Hepatocyte (in vitro differentiated cells): ENCODE data around the gene RPL29. TPM values are rescaled to one million over a fixed set of nuclear protein-coding genes. Genes with fewer than 3 reads are reported as not detected.

Experiments used
- DNase-seq: peaks from one replicate; pipeline ENCODE4 v3.0.0-alpha.2; 2016; ENCODE audit warnings: low spot score
- H2AFZ ChIP-seq: fragments of 200-600 bp; sonication (generic); 2 replicates; pipeline ENCODE4 v1.6.0; 2016; ENCODE audit warnings: antibody characterized with exemption, mild to moderate bottlenecking
- H3K27ac ChIP-seq: fragments of 200-600 bp; sonication (generic); 2 replicates; pipeline ENCODE4 v1.5.1; 2016; ENCODE audit warnings: mild to moderate bottlenecking
- H3K27me3 ChIP-seq: fragments of 200-600 bp; sonication (generic); 2 replicates; pipeline ENCODE4 v1.6.1; 2016
- H3K36me3 ChIP-seq: fragments of 200-600 bp; sonication (generic); replicated peaks from 2 replicates; pipeline ENCODE4 v1.5.1; 2016; ENCODE audit warnings: low read depth; ENCODE audit not compliant: insufficient read depth
- H3K4me1 ChIP-seq: fragments of 200-600 bp; sonication (generic); 2 replicates; pipeline ENCODE4 v1.5.1; 2016; ENCODE audit warnings: mild to moderate bottlenecking, moderate library complexity; ENCODE audit not compliant: insufficient read depth
- H3K4me2 ChIP-seq: fragments of 200-600 bp; sonication (generic); 2 replicates; pipeline ENCODE4 v1.6.0; 2016
- H3K4me3 ChIP-seq: fragments of 200-600 bp; sonication (generic); 2 replicates; pipeline ENCODE4 v1.5.1; 2016; ENCODE audit warnings: mild to moderate bottlenecking
- H3K79me2 ChIP-seq: fragments of 200-600 bp; sonication (generic); 2 replicates; pipeline ENCODE4 v1.6.0; 2017; ENCODE audit warnings: mild to moderate bottlenecking
- H3K9me2 ChIP-seq: fragments of 200-600 bp; sonication (generic); replicated peaks from 2 replicates; pipeline ENCODE4 v1.6.0; 2017; ENCODE audit warnings: mild to moderate bottlenecking; ENCODE audit not compliant: insufficient read depth
- H3K9me3 ChIP-seq: fragments of 200-600 bp; sonication (generic); 2 replicates; pipeline ENCODE4 v1.5.1; 2016; ENCODE audit warnings: low read depth, mild to moderate bottlenecking
- H4K20me1 ChIP-seq: fragments of 200-600 bp; sonication (generic); 2 replicates; pipeline ENCODE4 v1.6.0; 2016; ENCODE audit warnings: mild to moderate bottlenecking; ENCODE audit not compliant: insufficient read depth, poor library complexity, severe bottlenecking
- CTCF ChIP-seq: fragments of 200-600 bp; sonication (generic); IDR thresholded peaks from 2 replicates; pipeline ENCODE4 v1.5.1; 2016; ENCODE audit warnings: antibody characterized with exemption, mild to moderate bottlenecking; ENCODE audit not compliant: poor library complexity
- EZH2 ChIP-seq: fragments of 200-600 bp; sonication (generic); IDR thresholded peaks from 2 replicates; pipeline ENCODE4 v1.6.1; 2016; ENCODE audit warnings: antibody characterized with exemption, mild to moderate bottlenecking, borderline replicate concordance
- EZH2phosphoT487 ChIP-seq: fragments of 200-600 bp; sonication (generic); IDR thresholded peaks from one replicate; pipeline ENCODE4 v1.6.1; 2018; ENCODE audit warnings: antibody characterized with exemption, mild to moderate bottlenecking, low read depth, moderate library complexity; ENCODE audit not compliant: unreplicated experiment, severe bottlenecking
- WGBS: methylation state at CpG from one replicate; pipeline ENCODE4 v1.1.6; 2016; ENCODE audit warnings: low lambda C conversion rate; ENCODE audit errors: missing lambda C conversion rate; 5-methylcytosine and 5-hydroxymethylcytosine counted together
- polyA plus RNA-seq: library from polyadenylated mRNA; unstranded; fragments of >200 nt; fragmentation: Nextera tagmentation; extraction: Ambion mirVana; gene quantifications from 2 replicates; pipeline ENCODE4 v1.2.1, GENCODE V29; 2016
- total RNA-seq: library from RNA; depleted of rRNA; stranded (reverse); fragments of >200 nt; gene quantifications from 2 replicates; pipeline ENCODE4 v1.2.3, GENCODE V29; 2014

The RPL29 gene
- total and polyA plus RNA-seq, 2 experiments from 2014 or later: 786 to 981 TPM

GRCh38 chr3:52006820-52007133, 11.1 kb upstream of the RPL29 start:
- Histone ChIP-seq H3K79me2 (no peaks in the 10 kb centered on the region), H3K4me2 (no peak overlapping the region), H3K36me3 (no peaks in the 10 kb centered on the region), H4K20me1 (no peaks in the 10 kb centered on the region), H3K4me3 (no peak overlapping the region), H3K4me1 (peaks cover 19% of the 10 kb centered on the region), H3K9me2 (no peaks in the 10 kb centered on the region), H3K27ac (no peak overlapping the region), H2AFZ (no peak overlapping the region), H3K27me3 (no peaks in the 10 kb centered on the region), H3K9me3 (no peaks in the 10 kb centered on the region)
- DNase-seq: no peak
- WGBS: 89% methylated on average over 6 of the region's 6 CpGs
- TF ChIP-seq EZH2: no peak
- TF ChIP-seq EZH2phosphoT487: no peak
- TF ChIP-seq CTCF: no peak

- H3K27ac ChIP-seq: no peak overlapping the region
- peak overlapping the region; percentile 44 for H3K4me2 ChIP-seq
- peaks cover 19% of the 10 kb centered on the region for H3K4me1 ChIP-seq
- no peaks in the 10 kb centered on the region for H3K36me3 ChIP-seq
- no peaks in the 10 kb centered on the region for H3K79me2 ChIP-seq
- no peak for TF ChIP-seq EZH2phosphoT487
- TF ChIP-seq CTCF: no peak
- TF ChIP-seq EZH2: no peak
- no peak overlapping the region for H3K4me3 ChIP-seq
- no peaks in the 10 kb centered on the region for H4K20me1 ChIP-seq
- 62% methylated on average over 8 of the region's 8 CpGs for WGBS
- H2AFZ ChIP-seq: no peak overlapping the region
- H3K9me2 ChIP-seq: no peaks in the 10 kb centered on the region
- H3K27me3 ChIP-seq: no peaks in the 10 kb centered on the region
- H3K9me3 ChIP-seq: no peaks in the 10 kb centered on the region
- no peak for DNase-seq
These were observed 10.5 kb upstream of the RPL29 start for GRCh38 chr3:52006017-52006819.

GRCh38 chr3:52005571-52005986, 9.9 kb upstream of the RPL29 start:
- peak; percentile 60 for DNase-seq
- H3K27ac ChIP-seq: peak overlapping the region; percentile 20

More at GRCh38 chr3:52005571-52005986, 9.9 kb upstream of the RPL29 start:
- TF ChIP-seq EZH2phosphoT487 (no peak), EZH2 (no peak), CTCF (no peak)
- Histone ChIP-seq H3K4me2 (peak overlapping the region; percentile 44), H3K79me2 (no peaks in the 10 kb centered on the region), H3K36me3 (no peaks in the 10 kb centered on the region), H3K27me3 (no peaks in the 10 kb centered on the region), H2AFZ (no peak overlapping the region), H3K9me3 (no peaks in the 10 kb centered on the region), H3K9me2 (no peaks in the 10 kb centered on the region), H3K4me1 (peaks cover 19% of the 10 kb centered on the region), H4K20me1 (no peaks in the 10 kb centered on the region), H3K4me3 (no peak overlapping the region)
- WGBS: 29% methylated on average over 12 of the region's 15 CpGs
